Common myeloid progenitor, CD34-positive (primary cell): ENCODE data around the gene GHRHR.

Source experiments
- CTCF ChIA-PET: fragments of 350-600 bp; sonication (Branson Sonifier 250); formaldehyde crosslinking; loops from one replicate; lab custom pipeline; 2021; ENCODE audit warnings: antibody characterized with exemption; lab: Charles Lee
- POLR2A ChIA-PET: fragments of 350-600 bp; sonication (Branson Sonifier 250); formaldehyde crosslinking; loops from one replicate; lab custom pipeline; 2021; ENCODE audit warnings: antibody characterized with exemption; lab: Charles Lee
- DNase-seq, 3 donors: peaks; one replicate each; pipeline versions ENCODE4 v3.0.0 to v3.0.0-alpha.2; 2013
- H3K27ac ChIP-seq, 2 experiments: 1 replicate in 1 of 2; 2 replicates in 1 of 2; pipeline ENCODE4 v1.7.0; 2013; ENCODE audit warnings: inconsistent platforms in 2 of 2, low read length in 2 of 2, mild to moderate bottlenecking in 2 of 2, low read depth in 1 of 2, moderate library complexity in 1 of 2; ENCODE audit not compliant: severe bottlenecking in 2 of 2, insufficient read depth in 1 of 2, poor library complexity in 1 of 2
- H3K27me3 ChIP-seq, 5 experiments: replicated peaks in 2 of 5; 1 replicate in 3 of 5; 2 replicates in 2 of 5; pipeline versions ENCODE4 v1.6.1 to v1.7.0; 2013; ENCODE audit warnings: low read length in 4 of 5, mild to moderate bottlenecking in 2 of 5, moderate library complexity in 2 of 5, inconsistent platforms in 1 of 5; ENCODE audit not compliant: insufficient read depth in 5 of 5, control insufficient read depth in 4 of 5
- H3K36me3 ChIP-seq, 4 experiments: 1 replicate in 2 of 4; 2 replicates in 2 of 4; pipeline versions ENCODE4 v1.6.1 to v1.7.0; 2013; ENCODE audit warnings: low read length in 3 of 4, control low read depth in 1 of 4, mild to moderate bottlenecking in 1 of 4; ENCODE audit not compliant: control insufficient read depth in 4 of 4, insufficient read depth in 4 of 4
- H3K4me1 ChIP-seq, 4 experiments: 1 replicate in 3 of 4; 2 replicates in 1 of 4; pipeline versions ENCODE4 v1.6.1 to v1.7.1; 2013; ENCODE audit warnings: low read length in 3 of 4, mild to moderate bottlenecking in 3 of 4, control low read depth in 1 of 4, inconsistent platforms in 1 of 4, moderate library complexity in 1 of 4; ENCODE audit not compliant: control insufficient read depth in 4 of 4, insufficient read depth in 4 of 4; ENCODE audit errors: control extremely low read depth in 1 of 4
- H3K4me3 ChIP-seq, 7 experiments: 1 replicate in 4 of 7; 2 replicates in 3 of 7; pipeline versions ENCODE4 v1.5.1 to v1.7.0; 2013; ENCODE audit warnings: mild to moderate bottlenecking in 7 of 7, low read length in 6 of 7, moderate library complexity in 6 of 7, inconsistent platforms in 2 of 7, low read depth in 2 of 7, control low read depth in 1 of 7; ENCODE audit not compliant: insufficient read depth in 4 of 7, control insufficient read depth in 1 of 7; ENCODE audit errors: extremely low read depth in 1 of 7
- H3K9me3 ChIP-seq, 5 experiments: 1 replicate in 4 of 5; 2 replicates in 1 of 5; pipeline versions ENCODE4 v1.6.1 to v1.7.1; 2013; ENCODE audit warnings: low read length in 4 of 5, mild to moderate bottlenecking in 2 of 5, inconsistent platforms in 1 of 5, low read depth in 1 of 5, moderate library complexity in 1 of 5; ENCODE audit not compliant: control insufficient read depth in 4 of 5, insufficient read depth in 2 of 5; ENCODE audit errors: control extremely low read depth in 1 of 5
- WGBS: methylation state at CpG from one replicate; pipeline ENCODE4 v1.1.5; 2013; ENCODE audit not compliant: insufficient coverage; 5-methylcytosine and 5-hydroxymethylcytosine counted together

GHRHR gene

DNA sequence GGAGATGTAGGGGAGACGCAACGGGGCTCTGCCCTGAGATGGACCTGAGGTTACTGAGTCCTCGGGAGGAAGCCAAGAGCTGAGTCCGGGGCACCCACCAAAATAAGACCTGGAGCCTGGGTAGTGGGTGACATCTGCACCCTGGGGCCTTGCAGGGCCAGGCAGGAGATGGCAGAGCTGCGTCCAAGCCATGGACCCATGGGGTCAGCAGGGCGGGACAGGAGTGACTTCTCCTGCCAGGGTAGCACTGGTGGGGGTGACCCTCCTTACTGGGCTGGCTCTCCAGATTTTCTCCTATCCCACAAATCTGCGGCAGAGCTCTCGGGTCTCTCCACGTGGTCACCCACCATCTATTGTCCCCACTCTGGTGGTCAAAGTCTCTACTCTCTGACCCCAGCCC is 2.1 kb downstream of the GHRHR start:
- ChIA-PET CTCF (interaction anchor here (1.2 to 3.1 kb wide), 3 partner anchors 8 to 29 kb away, joined by 3 to 10 read pairs (median 3); no protein-coding TSS in a partner anchor), POLR2A (no interaction called here)
- DNase-seq: no peak
- no peaks in the 10 kb centered on the region for H3K36me3 ChIP-seq
- H3K4me1 ChIP-seq: no peaks in the 10 kb centered on the region
- WGBS: 90% methylated on average over 7 of the region's 9 CpGs
- peaks cover 0 to 7% (median 0%) of the 10 kb centered on the region in 5 experiments for H3K27me3 ChIP-seq
- no peak overlapping the region for H3K4me3 ChIP-seq
- no peaks in the 10 kb centered on the region for H3K9me3 ChIP-seq
- H3K27ac ChIP-seq: no peak overlapping the region

DNA sequence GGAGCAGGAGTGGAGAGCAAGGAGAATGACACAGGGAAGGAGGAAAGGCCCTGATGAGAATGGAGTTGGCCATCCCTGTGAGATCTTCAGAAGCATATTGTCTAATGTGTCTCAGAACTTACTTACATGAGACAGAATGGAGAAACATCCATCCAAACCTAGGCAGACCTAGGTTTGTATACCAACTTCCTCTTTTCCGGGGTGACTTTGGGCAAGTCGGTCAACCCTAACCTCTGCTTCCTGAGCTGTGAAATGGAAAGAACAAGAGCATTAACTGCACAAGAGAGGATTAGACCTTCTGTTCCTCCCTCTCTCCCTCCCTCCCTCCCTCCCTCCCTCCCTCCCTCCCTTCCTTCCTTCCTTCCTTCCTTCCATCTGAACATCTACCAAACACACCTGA is 4.5 kb downstream of the GHRHR start:
- ChIA-PET POLR2A (no interaction called here), CTCF (interaction anchor here (0.6 to 1.7 kb wide), 3 partner anchors 10 to 155 kb away, joined by 3 to 4 read pairs (median 3); no protein-coding TSS in a partner anchor)
- no peaks in the 10 kb centered on the region for H3K36me3 ChIP-seq
- H3K27me3 ChIP-seq: peaks cover 0 to 15% (median 4%) of the 10 kb centered on the region in 5 experiments
- no CpG with 5 or more reads among the region's 2 CpGs for WGBS
- H3K4me1 ChIP-seq: no peaks in the 10 kb centered on the region
- H3K27ac ChIP-seq: no peak overlapping the region
- H3K9me3 ChIP-seq: no peaks in the 10 kb centered on the region
- DNase-seq: no peak
- H3K4me3 ChIP-seq: no peak overlapping the region

DNA sequence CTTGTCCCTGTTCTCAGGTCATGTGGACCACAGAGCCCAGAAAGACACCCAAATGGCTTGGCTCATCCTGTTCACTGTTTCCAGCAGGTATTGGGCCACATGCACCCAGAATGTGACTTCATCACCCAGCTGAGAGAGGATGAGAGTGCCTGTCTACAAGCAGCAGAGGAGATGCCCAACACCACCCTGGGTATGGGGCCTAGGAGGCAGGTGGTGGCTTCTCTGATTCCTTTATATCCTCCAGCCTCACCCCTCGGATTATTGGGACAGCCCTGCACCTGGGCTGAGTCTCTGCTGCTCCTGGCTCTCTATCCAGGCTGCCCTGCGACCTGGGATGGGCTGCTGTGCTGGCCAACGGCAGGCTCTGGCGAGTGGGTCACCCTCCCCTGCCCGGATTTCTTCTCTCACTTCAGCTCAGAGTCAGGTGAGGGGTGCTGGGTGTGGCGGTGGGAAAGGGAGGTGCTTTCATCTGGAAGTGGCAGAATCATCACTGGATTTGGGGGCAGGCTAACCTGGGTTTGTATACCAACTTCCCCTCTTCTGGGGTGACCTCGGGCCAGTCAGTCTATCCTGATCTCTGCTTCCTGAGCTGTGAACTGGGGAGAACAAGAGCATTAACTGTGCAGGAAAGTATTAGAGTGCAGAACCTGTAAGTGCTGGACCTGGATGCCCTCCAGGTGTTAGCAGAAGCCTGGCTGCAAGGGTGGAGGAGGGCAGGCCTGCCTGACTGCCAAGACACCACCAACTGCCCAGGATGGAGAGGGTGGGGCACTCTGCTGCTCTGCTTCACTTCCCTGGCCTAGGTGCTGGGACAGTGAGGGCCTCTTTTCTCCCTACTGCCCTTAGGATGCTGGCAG is 5.2 kb downstream of the GHRHR start:
- H3K4me1 ChIP-seq: no peaks in the 10 kb centered on the region
- 83% methylated on average over 1 of the region's 7 CpGs for WGBS
- H3K27me3 ChIP-seq: peaks cover 0 to 15% (median 4%) of the 10 kb centered on the region in 5 experiments
- H3K4me3 ChIP-seq: no peak overlapping the region
- no peaks in the 10 kb centered on the region for H3K36me3 ChIP-seq
- no peak for DNase-seq
- POLR2A ChIA-PET: no interaction called here
- no peaks in the 10 kb centered on the region for H3K9me3 ChIP-seq
- H3K27ac ChIP-seq: no peak overlapping the region
- CTCF ChIA-PET: no interaction called here

DNA sequence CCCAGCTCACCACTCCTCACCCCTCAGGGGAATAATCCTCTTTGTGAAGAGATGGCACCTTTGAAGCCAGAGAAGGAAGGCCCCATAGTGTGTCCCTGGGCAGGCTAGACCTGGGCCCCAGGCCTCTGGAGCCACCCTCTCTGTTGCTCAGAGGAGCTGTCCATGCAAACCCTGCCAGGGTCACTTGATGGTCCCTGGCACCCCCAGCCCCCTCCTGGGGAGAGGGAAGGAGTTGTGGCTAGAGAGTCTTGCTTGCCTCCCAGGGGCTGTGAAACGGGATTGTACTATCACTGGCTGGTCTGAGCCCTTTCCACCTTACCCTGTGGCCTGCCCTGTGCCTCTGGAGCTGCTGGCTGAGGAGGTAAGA is 5.8 kb downstream of the GHRHR start:
- no CpG with 5 or more reads among the region's 1 CpG for whole genome bisulfite sequencing
- H3K4me1 ChIP-seq: peaks cover 0 to 4% (median 0%) of the 10 kb centered on the region in 4 experiments
- H3K27me3 ChIP-seq: peaks cover 0 to 12% (median 4%) of the 10 kb centered on the region in 5 experiments
- no peaks in the 10 kb centered on the region for H3K36me3 ChIP-seq
- H3K27ac ChIP-seq: no peak overlapping the region
- no peak for DNase-seq
- H3K9me3 ChIP-seq: no peaks in the 10 kb centered on the region
- ChIA-PET CTCF (no interaction called here), POLR2A (no interaction called here)
- no peak overlapping the region for H3K4me3 ChIP-seq

DNA sequence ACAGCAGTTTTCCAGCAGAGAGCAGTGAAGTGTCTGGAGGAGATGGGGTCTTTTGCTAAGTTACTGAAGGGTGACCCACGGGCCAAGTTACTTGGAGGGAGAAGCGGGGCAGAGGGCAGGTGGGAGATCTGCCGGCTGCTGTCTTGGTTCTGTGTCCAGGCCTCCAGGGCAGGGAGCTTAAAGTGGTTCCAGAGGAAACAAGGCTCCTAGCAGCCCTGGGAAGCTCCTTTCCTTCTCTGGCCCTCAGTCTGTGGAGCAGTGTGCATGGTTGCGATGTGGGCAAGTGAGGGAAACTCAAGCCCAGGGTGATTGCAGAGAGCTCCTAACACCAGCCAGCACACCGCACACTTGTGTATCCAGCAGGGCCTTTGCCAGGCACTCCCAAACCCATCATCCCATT is 6.3 kb downstream of the GHRHR start:
- ChIA-PET POLR2A (no interaction called here), CTCF (interaction anchor here (1.2 to 1.7 kb wide), 2 partner anchors 14 to 34 kb away, joined by 3 to 8 read pairs; no protein-coding TSS in a partner anchor)
- Histone ChIP-seq H3K36me3 (no peaks in the 10 kb centered on the region), H3K27me3 (peaks cover 0 to 12% (median 4%) of the 10 kb centered on the region in 5 experiments), H3K4me3 (no peak overlapping the region), H3K4me1 (peaks cover 0 to 8% (median 2%) of the 10 kb centered on the region in 4 experiments), H3K9me3 (no peaks in the 10 kb centered on the region), H3K27ac (no peak overlapping the region)
- no peak for DNase-seq
- 100% methylated on average over 1 of the region's 5 CpGs for WGBS

DNA sequence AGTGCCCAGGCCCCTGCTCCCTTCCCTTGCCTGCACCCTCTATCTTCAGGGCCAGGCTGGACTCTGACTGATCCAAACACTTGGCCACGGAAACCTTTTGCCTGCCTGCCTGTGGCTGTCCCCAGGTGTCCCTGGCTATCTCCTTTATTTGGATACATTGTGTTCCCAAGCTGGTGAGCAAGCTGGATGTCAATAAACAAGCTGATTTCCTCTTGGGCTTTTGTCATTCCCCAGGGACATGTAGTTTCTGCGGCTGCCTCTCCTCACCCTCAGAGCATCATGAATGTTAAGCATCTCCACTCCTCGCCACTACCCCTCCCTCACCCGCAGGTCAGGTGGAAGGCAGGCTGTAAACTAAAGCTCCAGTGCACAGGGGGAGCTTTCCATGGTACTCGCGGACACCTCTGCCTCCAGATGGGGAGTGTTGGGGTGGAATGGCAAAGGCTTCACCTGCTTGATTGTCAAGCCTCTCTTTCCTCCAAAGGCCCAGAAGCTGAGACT is 6.9 kb downstream of the GHRHR start:
- DNase-seq: no peak
- Histone ChIP-seq H3K4me1 (peaks cover 0 to 8% (median 2%) of the 10 kb centered on the region in 4 experiments), H3K27me3 (peaks cover 0 to 12% (median 4%) of the 10 kb centered on the region in 5 experiments), H3K4me3 (no peak overlapping the region), H3K36me3 (no peaks in the 10 kb centered on the region), H3K9me3 (no peaks in the 10 kb centered on the region), H3K27ac (no peak overlapping the region)
- POLR2A ChIA-PET: no interaction called here
- 71% methylated on average over 5 of the region's 6 CpGs for WGBS
- CTCF ChIA-PET: interaction anchor here (1.1 to 1.7 kb wide), 3 partner anchors 13 to 35 kb away, joined by 3 to 8 read pairs (median 3); no protein-coding TSS in a partner anchor

DNA sequence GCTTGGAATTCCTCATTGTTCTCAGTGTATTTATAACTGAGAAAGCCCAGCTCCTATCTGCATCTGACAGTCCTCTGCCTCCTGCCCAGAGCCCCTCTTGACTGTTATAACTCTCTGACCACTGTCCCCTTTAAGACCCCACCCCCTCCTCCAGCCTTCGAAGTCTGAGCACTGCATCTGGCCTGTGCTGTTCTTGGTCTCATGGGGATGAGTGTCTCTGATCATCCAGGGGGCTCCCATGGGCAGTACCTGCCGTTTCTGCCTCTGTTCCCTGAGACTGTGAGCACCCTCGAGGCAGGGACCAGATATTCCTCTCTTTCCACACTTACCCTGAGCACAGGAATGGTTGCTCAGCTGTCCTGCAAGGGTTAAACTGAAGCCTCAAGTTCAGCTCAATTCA is 7.7 kb downstream of the GHRHR start:
- DNase-seq: no peak
- no peaks in the 10 kb centered on the region for H3K9me3 ChIP-seq
- 69% methylated on average over 3 of the region's 3 CpGs for WGBS
- H3K4me3 ChIP-seq: no peak overlapping the region
- H3K36me3 ChIP-seq: no peaks in the 10 kb centered on the region
- no peak overlapping the region for H3K27ac ChIP-seq
- ChIA-PET POLR2A (no interaction called here), CTCF (interaction anchor here (1.1 to 1.7 kb wide), 7 partner anchors 10 to 170 kb away, joined by 3 to 8 read pairs (median 3); no protein-coding TSS in a partner anchor)
- H3K27me3 ChIP-seq: peaks cover 0 to 12% (median 4%) of the 10 kb centered on the region in 5 experiments
- H3K4me1 ChIP-seq: peaks cover 0 to 8% (median 2%) of the 10 kb centered on the region in 4 experiments
